ENCODE measurements around the gene KRR1.

DNA sequence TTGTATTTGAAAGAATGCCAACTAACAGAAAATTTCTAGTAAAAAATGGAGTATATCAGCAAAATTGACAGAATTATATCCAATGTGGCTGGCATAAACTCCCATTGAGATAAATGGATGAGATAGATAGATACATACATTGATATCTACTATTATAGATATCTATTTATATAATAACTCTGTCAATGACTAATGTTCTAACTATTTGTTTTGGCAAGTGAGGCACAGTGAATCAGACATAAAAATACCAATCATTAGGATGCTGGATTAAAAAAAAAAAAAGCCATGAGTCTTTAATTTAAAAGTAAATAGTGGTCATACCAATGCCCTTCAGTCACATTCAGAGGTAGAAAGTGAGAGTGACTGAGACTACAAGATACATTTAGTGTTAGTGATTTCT lies 64.6 kb downstream of the KRR1 start:
- TF ChIP-seq CTCF (IDR thresholded peaks at IDR 0.05) (no peak), POLR2A (IDR thresholded peaks at IDR 0.05) (no peak), POLR2AphosphoS5 (IDR thresholded peaks at IDR 0.05; ENCODE audit: insufficient read depth in 1 of 2, low read depth in 1 of 2) (no peak)
